Astrocyte (in vitro differentiated cells and primary cell): ENCODE measurements around the gene HMCN1. TPM values are rescaled to one million over a fixed set of nuclear protein-coding genes. Genes with fewer than 3 reads are reported as not detected.

ENCODE experiments used
- DNase-seq: peaks from one replicate; pipeline ENCODE4 v3.0.0-alpha.2; 2010; ENCODE audit warnings: low read depth
- FAIRE-seq: peaks from 2 replicates; lab custom pipeline; 2011; peaks lifted over from hg19 to GRCh38; lab: Jason Lieb, UNC
- H2AFZ ChIP-seq: 2 replicates; pipeline ENCODE4 v1.6.0; 2012; ENCODE audit warnings: low read depth, low read length, inconsistent platforms
- H3K27ac ChIP-seq: 2 replicates; pipeline ENCODE4 v1.5.1; 2011; ENCODE audit warnings: low read depth, low read length, inconsistent platforms
- H3K27me3 ChIP-seq: 2 replicates; pipeline ENCODE4 v1.6.0; 2011; ENCODE audit warnings: low read length, inconsistent platforms; ENCODE audit not compliant: insufficient read depth
- H3K36me3 ChIP-seq: 2 replicates; pipeline ENCODE4 v1.5.1; 2011; ENCODE audit warnings: low read length, inconsistent platforms; ENCODE audit not compliant: insufficient read depth
- H3K4me1 ChIP-seq: 2 replicates; pipeline ENCODE4 v1.5.1; 2011; ENCODE audit warnings: low read length, inconsistent platforms; ENCODE audit not compliant: insufficient read depth
- H3K4me2 ChIP-seq: 2 replicates; pipeline ENCODE4 v1.6.0; 2012; ENCODE audit warnings: low read length, inconsistent platforms
- H3K4me3 ChIP-seq: 2 replicates; pipeline ENCODE4 v1.5.1; 2011; ENCODE audit warnings: low read depth, mild to moderate bottlenecking, low read length, inconsistent platforms; ENCODE audit not compliant: insufficient read depth
- H3K79me2 ChIP-seq: 2 replicates; pipeline ENCODE4 v1.6.0; 2012; ENCODE audit warnings: mild to moderate bottlenecking, low read length, inconsistent platforms; ENCODE audit not compliant: insufficient read depth
- H3K9ac ChIP-seq: 2 replicates; pipeline ENCODE4 v1.6.0; 2012; ENCODE audit warnings: mild to moderate bottlenecking, low read length, inconsistent platforms
- H3K9me3 ChIP-seq: 2 replicates; pipeline ENCODE4 v1.5.1; 2012; ENCODE audit warnings: low read depth, mild to moderate bottlenecking, low read length, inconsistent platforms; ENCODE audit not compliant: insufficient read depth
- H4K20me1 ChIP-seq: 2 replicates; pipeline ENCODE4 v1.6.0; 2012; ENCODE audit warnings: low read length, inconsistent platforms; ENCODE audit not compliant: insufficient read depth
- H3K27ac Mint-ChIP-seq: one replicate; pipeline ENCODE4 v1.8.0; 2021; ENCODE audit warnings: mild to moderate bottlenecking, mixed read lengths; ENCODE audit not compliant: unreplicated experiment
- H3K27me3 Mint-ChIP-seq: one replicate; pipeline ENCODE4 v1.8.0; 2021; ENCODE audit warnings: low read depth, mixed read lengths; ENCODE audit not compliant: unreplicated experiment
- H3K36me3 Mint-ChIP-seq: one replicate; pipeline ENCODE4 v1.8.0; 2021; ENCODE audit warnings: low read depth, mixed read lengths; ENCODE audit not compliant: unreplicated experiment
- H3K4me1 Mint-ChIP-seq: one replicate; pipeline ENCODE4 v1.8.0; 2021; ENCODE audit warnings: low read depth, mixed read lengths; ENCODE audit not compliant: unreplicated experiment
- H3K4me3 Mint-ChIP-seq: one replicate; pipeline ENCODE4 v1.8.0; 2021; ENCODE audit warnings: mild to moderate bottlenecking, moderate library complexity, mixed read lengths; ENCODE audit not compliant: unreplicated experiment
- H3K9me3 Mint-ChIP-seq: one replicate; pipeline ENCODE4 v1.8.0; 2021; ENCODE audit warnings: mild to moderate bottlenecking, mixed read lengths; ENCODE audit not compliant: unreplicated experiment
- CTCF ChIP-seq: IDR thresholded peaks from 2 replicates; pipeline ENCODE4 v1.5.1; 2011; ENCODE audit warnings: low read depth, mild to moderate bottlenecking, inconsistent platforms, low read length, moderate library complexity; ENCODE audit not compliant: insufficient read depth
- EZH2 ChIP-seq: IDR thresholded peaks from 2 replicates; pipeline ENCODE4 v1.6.1; 2012; ENCODE audit warnings: mild to moderate bottlenecking, low read length, inconsistent platforms; ENCODE audit not compliant: insufficient read depth
- total RNA-seq: library from RNA; stranded (reverse); gene quantifications from 2 replicates; pipeline ENCODE4 v1.2.1, GENCODE V29; 2021

HMCN1 gene
- total RNA-seq, 1 donor from 2014 or later, result 19.7 TPM

GRCh38 chr1:186202776-186203175, 468.6 kb downstream of the HMCN1 start:
- no peak overlapping the region for H3K27ac ChIP-seq
- Mint-ChIP-seq H3K27me3 (no peaks in the 10 kb centered on the region), H3K9me3 (peaks cover 5% of the 10 kb centered on the region), H3K4me1 (peaks cover 14% of the 10 kb centered on the region), H3K27ac (no peak overlapping the region), H3K36me3 (peaks cover 8% of the 10 kb centered on the region), H3K4me3 (no peak overlapping the region)
- H3K4me2 ChIP-seq, result no peak overlapping the region
- H2AFZ ChIP-seq, result no peak overlapping the region
- H3K4me3 ChIP-seq, result no peak overlapping the region
- H3K27me3 ChIP-seq, result no peaks in the 10 kb centered on the region
- no peak overlapping the region for H3K9ac ChIP-seq
- no peaks in the 10 kb centered on the region for H4K20me1 ChIP-seq
- H3K36me3 ChIP-seq, result no peaks in the 10 kb centered on the region
- no peaks in the 10 kb centered on the region for H3K79me2 ChIP-seq
- TF ChIP-seq EZH2, result no peak
- TF ChIP-seq CTCF, result no peak
- H3K9me3 ChIP-seq, result no peaks in the 10 kb centered on the region
- DNase-seq (no peak), FAIRE-seq (no peak)
- no peaks in the 10 kb centered on the region for H3K4me1 ChIP-seq

DNA sequence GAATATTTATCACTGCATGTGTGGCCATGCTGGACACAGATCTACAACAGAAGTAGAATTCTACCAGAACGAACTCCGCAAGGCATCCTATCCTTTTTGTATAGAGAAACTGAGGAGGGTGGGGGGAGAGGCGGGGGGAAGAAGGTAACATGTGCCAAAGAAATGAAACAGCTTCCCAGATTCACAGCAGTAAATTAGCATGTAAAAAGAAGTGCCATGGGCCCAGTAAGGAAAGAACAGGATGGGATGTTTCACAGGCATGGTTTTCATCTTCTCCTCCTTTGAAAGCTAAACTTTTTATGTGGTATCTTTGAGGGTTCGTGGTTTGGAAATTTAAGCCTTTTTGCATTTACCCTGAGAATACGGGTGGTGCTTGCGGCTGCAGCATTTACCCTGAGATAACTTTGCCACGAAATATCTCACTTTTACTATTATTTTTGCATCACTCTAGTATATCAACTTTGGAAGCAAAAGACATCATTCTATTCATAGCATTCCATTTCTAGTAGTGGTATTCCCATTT, 471.9 kb downstream of the HMCN1 start:
- Histone ChIP-seq H2AFZ (no peak overlapping the region), H3K9me3 (no peaks in the 10 kb centered on the region), H3K4me1 (no peaks in the 10 kb centered on the region), H4K20me1 (no peaks in the 10 kb centered on the region), H3K79me2 (no peaks in the 10 kb centered on the region), H3K36me3 (no peaks in the 10 kb centered on the region), H3K4me3 (no peak overlapping the region), H3K9ac (no peak overlapping the region), H3K27ac (no peak overlapping the region), H3K4me2 (no peak overlapping the region), H3K27me3 (no peaks in the 10 kb centered on the region)
- H3K27ac Mint-ChIP-seq, result no peak overlapping the region
- H3K9me3 Mint-ChIP-seq, result peaks cover 5% of the 10 kb centered on the region
- H3K4me3 Mint-ChIP-seq, result no peak overlapping the region
- no peak for FAIRE-seq
- no peak for TF ChIP-seq EZH2
- no peak for TF ChIP-seq CTCF
- H3K36me3 Mint-ChIP-seq, result peaks cover 4% of the 10 kb centered on the region
- DNase-seq, result no peak
- H3K27me3 Mint-ChIP-seq, result no peaks in the 10 kb centered on the region
- peaks cover 27% of the 10 kb centered on the region for H3K4me1 Mint-ChIP-seq

- H3K36me3 Mint-ChIP-seq, result peaks cover 4% of the 10 kb centered on the region
- FAIRE-seq (peak; percentile 73), DNase-seq (no peak)
- Histone ChIP-seq H3K79me2 (no peaks in the 10 kb centered on the region), H4K20me1 (no peaks in the 10 kb centered on the region), H3K27me3 (no peaks in the 10 kb centered on the region), H3K36me3 (no peaks in the 10 kb centered on the region), H3K4me3 (no peak overlapping the region), H3K9ac (no peak overlapping the region), H3K9me3 (no peaks in the 10 kb centered on the region), H3K4me1 (no peaks in the 10 kb centered on the region), H2AFZ (no peak overlapping the region), H3K27ac (no peak overlapping the region), H3K4me2 (no peak overlapping the region)
- H3K9me3 Mint-ChIP-seq, result peaks cover 5% of the 10 kb centered on the region
- peak overlapping the region; percentile 38 for H3K27ac Mint-ChIP-seq
- TF ChIP-seq CTCF (no peak), EZH2 (no peak)
- peaks cover 26% of the 10 kb centered on the region for H3K4me1 Mint-ChIP-seq
- H3K4me3 Mint-ChIP-seq, result no peak overlapping the region
- H3K27me3 Mint-ChIP-seq, result no peaks in the 10 kb centered on the region
These were observed 473.3 kb downstream of the HMCN1 start for GRCh38 chr1:186207391-186208085.
